ENCODE measurements around the gene SAFB.
"Not testable (repeated sequence)": the region's sequence is repeated elsewhere in the genome, so short reads cannot be mapped to it uniquely, and the experiment has no call there.

The SAFB gene

GRCh38 chr19:5697022-5697889 lies 74.4 kb downstream of the SAFB start:
- peaks cover 11% of the 10 kb centered on the region for H3K4me1 Mint-ChIP-seq
- H3K27me3 Mint-ChIP-seq (ENCODE audit: low read depth), result no peaks in the 10 kb centered on the region
- peaks cover 39% of the 10 kb centered on the region for H3K36me3 Mint-ChIP-seq (ENCODE audit: low read depth)
- H3K9me3 Mint-ChIP-seq, result no peaks in the 10 kb centered on the region
- H3K27ac Mint-ChIP-seq, result peak overlapping the region in 1 of 3 experiments; percentile 45
- no peak overlapping the region for H3K4me3 Mint-ChIP-seq
- no peak for TF ChIP-seq CTCF (IDR thresholded peaks at IDR 0.05; ENCODE audit: unreplicated experiment in 3 of 3)

GRCh38 chr19:5697890-5698634 lies 75.2 kb downstream of the SAFB start:
- Mint-ChIP-seq H3K36me3 (ENCODE audit: low read depth) (peaks cover 34% of the 10 kb centered on the region), H3K27me3 (ENCODE audit: low read depth) (no peaks in the 10 kb centered on the region), H3K9me3 (no peaks in the 10 kb centered on the region), H3K27ac (no peak overlapping the region), H3K4me3 (no peak overlapping the region), H3K4me1 (peaks cover 5% of the 10 kb centered on the region)
- no peak for TF ChIP-seq CTCF (IDR thresholded peaks at IDR 0.05; ENCODE audit: unreplicated experiment in 3 of 3)

DNA sequence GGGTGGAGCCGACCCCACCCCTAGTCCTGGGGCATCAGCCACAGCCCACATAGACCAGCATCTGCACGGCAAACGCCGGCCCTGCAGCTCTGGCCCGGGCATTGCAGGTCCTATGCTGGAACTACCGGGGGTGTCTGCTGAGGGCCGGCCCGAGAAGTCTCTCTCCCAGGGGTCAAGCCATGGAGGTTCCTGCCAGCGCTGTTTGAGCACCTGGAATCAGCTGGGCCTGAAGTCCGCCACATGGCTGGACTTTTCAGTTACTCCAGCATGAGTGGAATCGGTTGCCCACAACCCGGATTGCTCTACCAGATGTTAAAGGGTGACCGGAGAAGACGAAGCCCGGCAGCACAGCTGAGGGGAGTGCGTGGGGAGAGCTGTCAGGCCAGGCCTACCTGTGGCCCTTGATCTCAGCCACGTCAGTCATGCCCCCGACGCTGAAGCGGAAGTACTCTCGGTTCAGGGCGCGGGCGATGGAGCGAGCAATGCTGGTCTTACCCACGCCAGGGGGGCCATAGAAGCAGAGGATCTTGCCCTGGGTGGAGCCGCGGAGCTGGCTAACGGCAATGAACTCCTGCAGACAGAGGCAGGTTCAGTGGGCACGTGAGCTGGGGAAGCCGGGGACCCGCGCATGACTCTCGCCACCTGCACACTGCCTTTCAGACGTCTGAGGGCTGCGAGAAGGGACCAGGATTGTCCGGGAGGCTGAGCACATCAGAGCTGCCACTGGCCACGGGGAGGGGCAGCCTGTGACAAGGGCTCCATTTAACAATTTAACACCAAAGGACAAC lies 75.9 kb downstream of the SAFB start:
- H3K4me1 Mint-ChIP-seq, result peaks cover 4% of the 10 kb centered on the region
- H3K9me3 Mint-ChIP-seq, result peaks cover 3% of the 10 kb centered on the region
- no peak for TF ChIP-seq CTCF (IDR thresholded peaks at IDR 0.05; ENCODE audit: unreplicated experiment in 3 of 3)
- no peak overlapping the region for H3K4me3 Mint-ChIP-seq
- no peak overlapping the region for H3K27ac Mint-ChIP-seq
- H3K36me3 Mint-ChIP-seq (ENCODE audit: low read depth), result peaks cover 42% of the 10 kb centered on the region
- H3K27me3 Mint-ChIP-seq (ENCODE audit: low read depth), result no peaks in the 10 kb centered on the region

DNA sequence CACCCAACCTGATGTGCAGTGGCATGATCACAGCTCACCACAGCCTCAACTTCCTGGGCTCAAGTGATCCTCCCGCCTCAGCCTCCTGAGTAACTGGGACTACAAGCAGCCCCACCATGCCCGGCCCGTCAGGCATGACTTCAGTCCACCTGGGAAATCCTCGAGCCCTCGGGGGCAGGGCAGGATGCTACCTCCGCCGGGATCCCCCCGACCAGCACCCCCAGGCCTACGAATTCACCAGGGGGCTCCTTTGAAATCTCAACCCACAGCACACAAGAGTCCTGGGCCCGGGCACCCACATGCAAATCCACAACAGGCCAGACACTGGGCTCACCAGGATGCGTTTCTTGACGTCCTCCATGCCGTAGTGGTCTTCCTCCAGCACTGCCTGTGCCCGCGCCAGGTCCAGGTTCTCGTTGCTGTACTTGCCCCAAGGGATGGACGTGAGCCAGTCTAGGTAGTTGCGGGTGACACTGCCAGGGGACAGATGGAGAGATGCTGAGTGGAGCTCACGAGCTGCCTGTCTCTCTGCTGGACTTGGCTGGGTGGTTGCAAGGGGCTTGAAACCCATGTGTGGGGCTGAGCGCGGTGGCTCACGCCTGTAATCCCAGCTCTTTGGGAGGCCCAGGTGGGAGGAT lies 77.7 kb downstream of the SAFB start:
- H3K4me1 Mint-ChIP-seq, result no peaks in the 10 kb centered on the region
- peaks cover 44% of the 10 kb centered on the region for H3K36me3 Mint-ChIP-seq (ENCODE audit: low read depth)
- H3K9me3 Mint-ChIP-seq, result peaks cover 3% of the 10 kb centered on the region
- no peak overlapping the region for H3K27ac Mint-ChIP-seq
- H3K4me3 Mint-ChIP-seq, result no peak overlapping the region
- TF ChIP-seq CTCF (IDR thresholded peaks at IDR 0.05; ENCODE audit: unreplicated experiment in 3 of 3), result no peak
- H3K27me3 Mint-ChIP-seq (ENCODE audit: low read depth), result no peaks in the 10 kb centered on the region

- not testable (repeated sequence) for H3K27ac Mint-ChIP-seq; H3K27me3 Mint-ChIP-seq (ENCODE audit: low read depth); H3K4me1 Mint-ChIP-seq; H3K9me3 Mint-ChIP-seq; H3K4me3 Mint-ChIP-seq
- H3K36me3 Mint-ChIP-seq (ENCODE audit: low read depth), result peaks cover 53% of the 10 kb centered on the region
Measured at GRCh38 chr19:5702053-5702410, 79.1 kb downstream of the SAFB start.

Data from nephron (organoid).